ENCODE measurements around the gene SLIT3.

DNA sequence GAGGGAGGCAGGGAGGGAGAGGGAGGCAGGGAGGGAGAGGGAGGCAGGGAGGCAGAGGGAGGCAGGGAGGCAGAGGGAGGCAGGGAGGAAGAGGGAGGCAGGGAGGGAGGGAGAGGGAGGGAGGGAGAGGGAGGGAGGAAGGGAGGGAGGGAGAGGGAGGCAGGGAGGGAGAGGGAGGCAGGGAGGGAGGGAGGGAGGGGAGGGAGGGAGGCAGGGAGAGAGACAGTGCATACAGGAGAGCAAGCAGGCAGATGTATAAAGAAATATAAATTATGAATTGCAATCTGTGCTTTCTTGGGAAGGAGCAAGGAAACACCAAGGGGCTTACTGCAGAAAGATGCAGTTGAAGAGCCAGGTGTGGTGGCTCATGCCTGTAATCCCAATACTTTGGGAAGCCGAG is 574.6 kb downstream of the SLIT3 start:
- TF ChIP-seq, protein P1, sequence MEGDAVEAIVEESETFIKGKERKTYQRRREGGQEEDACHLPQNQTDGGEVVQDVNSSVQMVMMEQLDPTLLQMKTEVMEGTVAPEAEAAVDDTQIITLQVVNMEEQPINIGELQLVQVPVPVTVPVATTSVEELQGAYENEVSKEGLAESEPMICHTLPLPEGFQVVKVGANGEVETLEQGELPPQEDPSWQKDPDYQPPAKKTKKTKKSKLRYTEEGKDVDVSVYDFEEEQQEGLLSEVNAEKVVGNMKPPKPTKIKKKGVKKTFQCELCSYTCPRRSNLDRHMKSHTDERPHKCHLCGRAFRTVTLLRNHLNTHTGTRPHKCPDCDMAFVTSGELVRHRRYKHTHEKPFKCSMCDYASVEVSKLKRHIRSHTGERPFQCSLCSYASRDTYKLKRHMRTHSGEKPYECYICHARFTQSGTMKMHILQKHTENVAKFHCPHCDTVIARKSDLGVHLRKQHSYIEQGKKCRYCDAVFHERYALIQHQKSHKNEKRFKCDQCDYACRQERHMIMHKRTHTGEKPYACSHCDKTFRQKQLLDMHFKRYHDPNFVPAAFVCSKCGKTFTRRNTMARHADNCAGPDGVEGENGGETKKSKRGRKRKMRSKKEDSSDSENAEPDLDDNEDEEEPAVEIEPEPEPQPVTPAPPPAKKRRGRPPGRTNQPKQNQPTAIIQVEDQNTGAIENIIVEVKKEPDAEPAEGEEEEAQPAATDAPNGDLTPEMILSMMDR (IDR thresholded peaks at IDR 0.05) = no peak
- no peak for TF ChIP-seq POLR2A (IDR thresholded peaks at IDR 0.05)

Data from Peyer's patch (tissue), 4 donors.